Keratinocyte (primary cell): ENCODE measurements around the gene TPCN2. TPM values are rescaled to one million over a fixed set of nuclear protein-coding genes. Genes with fewer than 3 reads are reported as not detected.

Experiments used
- DNase-seq: peaks from one replicate; pipeline ENCODE4 v3.0.0-alpha.2; 2011; ENCODE audit warnings: low read depth, missing footprints, low spot score
- FAIRE-seq: peaks from 2 replicates; lab custom pipeline; 2011; peaks lifted over from hg19 to GRCh38; lab: Jason Lieb, UNC
- H2AFZ ChIP-seq: 2 replicates; pipeline ENCODE4 v1.6.0; 2012; ENCODE audit warnings: low read length, control low read depth, inconsistent platforms; ENCODE audit not compliant: control insufficient read depth
- H3K27ac ChIP-seq: 2 replicates; pipeline ENCODE4 v1.5.1; 2011; ENCODE audit warnings: low read length; ENCODE audit not compliant: control insufficient read depth, insufficient read depth
- H3K27me3 ChIP-seq: 3 replicates; pipeline ENCODE4 v1.6.0; 2011; ENCODE audit warnings: low read length; ENCODE audit not compliant: control insufficient read depth, insufficient read depth; ENCODE audit errors: extremely low read depth
- H3K36me3 ChIP-seq, 2 experiments: 2 replicates in 1 of 2; 3 replicates in 1 of 2; pipeline ENCODE4 v1.5.1; 2011; ENCODE audit warnings: low read length in 2 of 2, mild to moderate bottlenecking in 1 of 2; ENCODE audit not compliant: control insufficient read depth in 2 of 2, insufficient read depth in 2 of 2; ENCODE audit errors: extremely low read depth in 1 of 2
- H3K4me1 ChIP-seq: 3 replicates; pipeline ENCODE4 v1.5.1; 2011; ENCODE audit warnings: low read length; ENCODE audit not compliant: control insufficient read depth, insufficient read depth; ENCODE audit errors: extremely low read depth
- H3K4me2 ChIP-seq: 3 replicates; pipeline ENCODE4 v1.6.0; 2011; ENCODE audit warnings: low read depth, low read length; ENCODE audit not compliant: control insufficient read depth, insufficient read depth; ENCODE audit errors: extremely low read depth
- H3K4me3 ChIP-seq, 3 experiments: fragments of 200-600 bp in 1 of 3; sonication (generic) in 1 of 3; 2 replicates in 2 of 3; 3 replicates in 1 of 3; pipeline ENCODE4 v1.5.1; 2011 to 2016; ENCODE audit warnings: low read length in 3 of 3, mild to moderate bottlenecking in 3 of 3, control low read depth in 2 of 3, inconsistent platforms in 1 of 3, low read depth in 1 of 3, mixed read lengths in 1 of 3, mixed run types in 1 of 3, moderate library complexity in 1 of 3; ENCODE audit not compliant: control insufficient read depth in 2 of 3, insufficient read depth in 2 of 3; ENCODE audit errors: extremely low read depth in 1 of 3
- H3K79me2 ChIP-seq: 2 replicates; pipeline ENCODE4 v1.6.0; 2012; ENCODE audit warnings: low read length; ENCODE audit not compliant: control insufficient read depth, insufficient read depth
- H3K9ac ChIP-seq: 3 replicates; pipeline ENCODE4 v1.6.0; 2011; ENCODE audit warnings: low read length; ENCODE audit not compliant: control insufficient read depth, insufficient read depth; ENCODE audit errors: extremely low read depth
- H3K9me1 ChIP-seq: 3 replicates; pipeline ENCODE4 v1.6.0; 2011; ENCODE audit warnings: low read length; ENCODE audit not compliant: control insufficient read depth, insufficient read depth; ENCODE audit errors: extremely low read depth
- H3K9me3 ChIP-seq: 2 replicates; pipeline ENCODE4 v1.5.1; 2012; ENCODE audit warnings: low read depth, low read length; ENCODE audit not compliant: control insufficient read depth
- H4K20me1 ChIP-seq: 3 replicates; pipeline ENCODE4 v1.6.0; 2011; ENCODE audit warnings: low read length; ENCODE audit not compliant: control insufficient read depth, insufficient read depth; ENCODE audit errors: extremely low read depth
- CTCF ChIP-seq, 3 experiments: IDR thresholded peaks in 1 of 3; conservative IDR thresholded peaks in 1 of 3; optimal IDR thresholded peaks in 1 of 3; 2 replicates in 2 of 3; 3 replicates in 1 of 3; pipeline versions ENCODE3 to v1.5.1; 2011; ENCODE audit warnings: low read length in 3 of 3, mild to moderate bottlenecking in 3 of 3, moderate library complexity in 2 of 3, control low read depth in 1 of 3, inconsistent platforms in 1 of 3; ENCODE audit not compliant: insufficient read depth in 2 of 3; ENCODE audit errors: extremely low read depth in 1 of 3
- EZH2 ChIP-seq: IDR thresholded peaks from one replicate; pipeline ENCODE4 v1.6.1; 2012; ENCODE audit warnings: inconsistent platforms, mild to moderate bottlenecking, low read length, moderate library complexity
- dilution Hi-C: fragments of 300-500 bp; cut with MboI; formaldehyde crosslinking; loops from one replicate; pipeline ENCODE4 v1.7.0; 2020; ENCODE audit warnings: low sequenced_read_pairs; ENCODE audit not compliant: extremely low pct_ligation_motif_present
- polyA plus RNA-seq, 5 experiments: library from polyadenylated mRNA; depleted of rRNA in 3 of 5; stranded (reverse) in 3 of 5; stranded (forward) in 1 of 5; unstranded in 1 of 5; fragments of >200 nt; gene quantifications; 1 replicate in 1 of 5; 2 replicates in 3 of 5; 3 replicates in 1 of 5; pipeline versions ENCODE4 v1.2.1 to v1.2.3, GENCODE V29; 2011 to 2012; ENCODE audit warnings: missing spikeins in 2 of 5, low read depth in 1 of 5, low replicate concordance in 1 of 5

Gene TPCN2
- polyA plus RNA-seq, 1 donor (not counting 4 experiments of a cell fraction or from before 2014, with no cell fraction given): 7.7 TPM

GRCh38 chr11:69135420-69136363 is 87.0 kb downstream of the TPCN2 start:
- Histone ChIP-seq H3K79me2 (no peaks in the 10 kb centered on the region), H3K4me2 (no peak overlapping the region), H4K20me1 (no peaks in the 10 kb centered on the region), H3K27me3 (no peaks in the 10 kb centered on the region), H3K27ac (no peak overlapping the region), H3K4me3 (no peak overlapping the region), H2AFZ (no peak overlapping the region), H3K36me3 (no peaks in the 10 kb centered on the region), H3K9ac (no peak overlapping the region), H3K9me1 (no peaks in the 10 kb centered on the region), H3K9me3 (no peaks in the 10 kb centered on the region), H3K4me1 (peaks cover 2% of the 10 kb centered on the region)
- dilution Hi-C loops: no loop called here
- FAIRE-seq: no peak
- no peak for DNase-seq
- TF ChIP-seq EZH2 (no peak), CTCF (optimal IDR thresholded peaks at IDR 0.05 in 1 of 3, IDR thresholded peaks at IDR 0.05 in 1 of 3, conservative IDR thresholded peaks at IDR 0.05 in 1 of 3; ENCODE audit: extremely low read depth in 1 of 3, insufficient read depth in 2 of 3, low read length in 3 of 3) (no peak)

- H3K4me3 ChIP-seq: no peak overlapping the region
- no peak overlapping the region for H2AFZ ChIP-seq
- no peak for TF ChIP-seq EZH2
- TF ChIP-seq CTCF (optimal IDR thresholded peaks at IDR 0.05 in 1 of 3, IDR thresholded peaks at IDR 0.05 in 1 of 3, conservative IDR thresholded peaks at IDR 0.05 in 1 of 3; ENCODE audit: extremely low read depth in 1 of 3, insufficient read depth in 2 of 3, low read length in 3 of 3): no peak
- peaks cover 2% of the 10 kb centered on the region for H3K4me1 ChIP-seq
- no peaks in the 10 kb centered on the region for H3K9me1 ChIP-seq
- FAIRE-seq (no peak), DNase-seq (no peak)
- H3K4me2 ChIP-seq: no peak overlapping the region
- no peaks in the 10 kb centered on the region for H4K20me1 ChIP-seq
- no peaks in the 10 kb centered on the region for H3K9me3 ChIP-seq
- H3K36me3 ChIP-seq: no peaks in the 10 kb centered on the region
- H3K9ac ChIP-seq: no peak overlapping the region
- no peaks in the 10 kb centered on the region for H3K79me2 ChIP-seq
- H3K27ac ChIP-seq: no peak overlapping the region
- H3K27me3 ChIP-seq: no peaks in the 10 kb centered on the region
- dilution Hi-C loops: no loop called here
Measured at GRCh38 chr11:69136471-69136870, 87.7 kb downstream of the TPCN2 start.
